ENCODE measurements around the gene GNPTG. TPM values are rescaled to one million over a fixed set of nuclear protein-coding genes. Genes with fewer than 3 reads are reported as not detected.

GNPTG gene
- total and polyA plus RNA-seq, 2 donors from 2014 or later: 88.7 to 138 TPM

- Histone ChIP-seq H3K4me3 (ENCODE audit: low read length in 3 of 3) (no peak overlapping the region), H3K9me3 (ENCODE audit: control insufficient read depth in 2 of 3, insufficient read depth in 1 of 3, low read length in 3 of 3) (no peaks in the 10 kb centered on the region), H3K27me3 (ENCODE audit: control insufficient read depth, insufficient read depth, low read length) (no peaks in the 10 kb centered on the region), H3K4me1 (ENCODE audit: control insufficient read depth in 2 of 3, insufficient read depth in 2 of 3, low read depth in 1 of 3, low read length in 3 of 3) (no peaks in the 10 kb centered on the region), H3K27ac (ENCODE audit: low read depth in 2 of 2, low read length in 2 of 2) (no peak overlapping the region), H3K36me3 (ENCODE audit: control insufficient read depth in 2 of 3, insufficient read depth in 3 of 3, low read length in 3 of 3) (peaks cover 0 to 25% (median 4%) of the 10 kb centered on the region in 3 donors), H3K9ac (ENCODE audit: low read length in 3 of 3) (no peak overlapping the region)
- DNase-seq: no peak
- FAIRE-seq: no peak
- intact Hi-C loops (cut with DNase I): no loop called here
- no peak for TF ChIP-seq CTCF (IDR thresholded peaks at IDR 0.05; ENCODE audit: borderline replicate concordance, extremely low read depth, insufficient read depth)
Observed at GRCh38 chr16:1325673-1326371, 25.9 kb upstream of the GNPTG start.

- intact Hi-C loops (cut with DNase I): no loop called here
Observed at GRCh38 chr16:1326391-1326790, 25.3 kb upstream of the GNPTG start.

GRCh38 chr16:1326946-1327618, 24.6 kb upstream of the GNPTG start:
- no peak overlapping the region for H3K27ac ChIP-seq (ENCODE audit: low read depth in 2 of 2, low read length in 2 of 2)
- no peak overlapping the region for H3K4me3 ChIP-seq (ENCODE audit: low read length in 3 of 3)
- no peak for TF ChIP-seq CTCF (IDR thresholded peaks at IDR 0.05; ENCODE audit: borderline replicate concordance, extremely low read depth, insufficient read depth)

More at GRCh38 chr16:1326391-1326790, 25.3 kb upstream of the GNPTG start:
- DNase-seq (no peak), FAIRE-seq (no peak)
- no peak overlapping the region for H3K27ac ChIP-seq (ENCODE audit: low read depth in 2 of 2, low read length in 2 of 2)
- peaks cover 0 to 20% (median 2%) of the 10 kb centered on the region in 3 donors for H3K36me3 ChIP-seq (ENCODE audit: control insufficient read depth in 2 of 3, insufficient read depth in 3 of 3, low read length in 3 of 3)
- H3K4me3 ChIP-seq (ENCODE audit: low read length in 3 of 3): no peak overlapping the region
- TF ChIP-seq CTCF (IDR thresholded peaks at IDR 0.05; ENCODE audit: borderline replicate concordance, extremely low read depth, insufficient read depth): no peak
- H3K9ac ChIP-seq (ENCODE audit: low read length in 3 of 3): no peak overlapping the region
- peaks cover 0 to 3% (median 2%) of the 10 kb centered on the region in 3 donors for H3K4me1 ChIP-seq (ENCODE audit: control insufficient read depth in 2 of 3, insufficient read depth in 2 of 3, low read depth in 1 of 3, low read length in 3 of 3)
- H3K9me3 ChIP-seq (ENCODE audit: control insufficient read depth in 2 of 3, insufficient read depth in 1 of 3, low read length in 3 of 3): no peaks in the 10 kb centered on the region
- H3K27me3 ChIP-seq (ENCODE audit: control insufficient read depth, insufficient read depth, low read length): no peaks in the 10 kb centered on the region

More at GRCh38 chr16:1326946-1327618, 24.6 kb upstream of the GNPTG start:
- H3K27me3 ChIP-seq (ENCODE audit: control insufficient read depth, insufficient read depth, low read length): no peaks in the 10 kb centered on the region
- H3K9me3 ChIP-seq (ENCODE audit: control insufficient read depth in 2 of 3, insufficient read depth in 1 of 3, low read length in 3 of 3): no peaks in the 10 kb centered on the region
- H3K9ac ChIP-seq (ENCODE audit: low read length in 3 of 3): no peak overlapping the region
- no peak for DNase-seq
- peaks cover 0 to 8% (median 8%) of the 10 kb centered on the region in 3 donors for H3K4me1 ChIP-seq (ENCODE audit: control insufficient read depth in 2 of 3, insufficient read depth in 2 of 3, low read depth in 1 of 3, low read length in 3 of 3)
- intact Hi-C loops (cut with DNase I): no loop called here
- peaks cover 0 to 16% (median 0%) of the 10 kb centered on the region in 3 donors for H3K36me3 ChIP-seq (ENCODE audit: control insufficient read depth in 2 of 3, insufficient read depth in 3 of 3, low read length in 3 of 3)
- no peak for FAIRE-seq
